Smooth muscle cell (in vitro differentiated cells): Measurements from ENCODE around the gene SLC22A31. TPM values are rescaled to one million over a fixed set of nuclear protein-coding genes. Genes with fewer than 3 reads are reported as not detected.

Experiments
- DNase-seq: peaks from one replicate; lab custom pipeline; 2025; ENCODE audit not compliant: unreplicated experiment; lab: John Stamatoyannopoulos, UW
- H2AFZ ChIP-seq: fragments of 200-600 bp; sonication (generic); 2 replicates; pipeline ENCODE4 v1.6.0; 2016; ENCODE audit warnings: antibody characterized with exemption, low read depth, mild to moderate bottlenecking
- H3F3A ChIP-seq: fragments of 200-600 bp; sonication (generic); 2 replicates; pipeline ENCODE4 v1.6.0; 2017; ENCODE audit warnings: antibody characterized with exemption, low read depth
- H3K27ac ChIP-seq: fragments of 200-600 bp; sonication (generic); 2 replicates; pipeline ENCODE4 v1.5.1; 2016; ENCODE audit warnings: low read depth, mild to moderate bottlenecking
- H3K27me3 ChIP-seq: fragments of 200-600 bp; sonication (generic); 2 replicates; pipeline ENCODE4 v1.6.1; 2016; ENCODE audit warnings: low read depth, mild to moderate bottlenecking
- H3K36me3 ChIP-seq: fragments of 200-600 bp; sonication (generic); 2 replicates; pipeline ENCODE4 v1.5.1; 2016; ENCODE audit warnings: low read depth
- H3K4me1 ChIP-seq: fragments of 200-600 bp; sonication (generic); 2 replicates; pipeline ENCODE4 v1.5.1; 2016; ENCODE audit warnings: low read depth
- H3K4me2 ChIP-seq: fragments of 200-600 bp; sonication (generic); 2 replicates; pipeline ENCODE4 v1.6.0; 2016; ENCODE audit warnings: mild to moderate bottlenecking
- H3K4me3 ChIP-seq: fragments of 200-600 bp; sonication (generic); 2 replicates; pipeline ENCODE4 v1.5.1; 2016; ENCODE audit warnings: mild to moderate bottlenecking
- H3K79me2 ChIP-seq: fragments of 200-600 bp; sonication (generic); 2 replicates; pipeline ENCODE4 v1.6.0; 2016; ENCODE audit warnings: low read depth, mild to moderate bottlenecking
- H3K9ac ChIP-seq: fragments of 200-600 bp; sonication (generic); 2 replicates; pipeline ENCODE4 v1.6.0; 2016; ENCODE audit warnings: low read depth
- H3K9me3 ChIP-seq: fragments of 200-600 bp; sonication (generic); replicated peaks from 2 replicates; pipeline ENCODE4 v1.5.1; 2016; ENCODE audit warnings: low read depth
- H4K20me1 ChIP-seq: fragments of 200-600 bp; sonication (generic); 2 replicates; pipeline ENCODE4 v1.6.0; 2016; ENCODE audit warnings: low read depth
- CTCF ChIP-seq: fragments of 200-600 bp; sonication (generic); IDR thresholded peaks from 2 replicates; pipeline ENCODE4 v1.5.1; 2017; ENCODE audit warnings: borderline replicate concordance, mild to moderate bottlenecking, antibody characterized with exemption; ENCODE audit not compliant: insufficient read depth, poor library complexity, severe bottlenecking
- WGBS: methylation state at CpG from one replicate; pipeline ENCODE4 v1.1.7; 2016; ENCODE audit warnings: low lambda C conversion rate; 5-methylcytosine and 5-hydroxymethylcytosine counted together
- polyA plus RNA-seq: library from polyadenylated mRNA; unstranded; fragments of >200 nt; fragmentation: Nextera tagmentation; extraction: Ambion mirVana; gene quantifications from 2 replicates; pipeline ENCODE4 v1.2.1, GENCODE V29; 2016
- total RNA-seq: library from RNA; depleted of rRNA; stranded (reverse); fragments of >200 nt; gene quantifications from 2 replicates; pipeline ENCODE4 v1.2.3, GENCODE V29; 2014

Gene SLC22A31
- total and polyA plus RNA-seq, 2 experiments from 2014 or later = 0.43 TPM; not detected in 1

GRCh38 chr16:89200850-89201411 is 594 bp upstream of the SLC22A31 start:
- Histone ChIP-seq H2AFZ (no peak overlapping the region), H3K36me3 (no peaks in the 10 kb centered on the region), H3K9me3 (no peaks in the 10 kb centered on the region), H3F3A (no peaks in the 10 kb centered on the region), H3K9ac (no peak overlapping the region), H3K27me3 (peaks cover 69% of the 10 kb centered on the region), H4K20me1 (no peaks in the 10 kb centered on the region), H3K4me1 (no peaks in the 10 kb centered on the region), H3K4me2 (peak overlapping the region; percentile 48), H3K4me3 (no peak overlapping the region), H3K79me2 (no peaks in the 10 kb centered on the region), H3K27ac (no peak overlapping the region)
- no peak for TF ChIP-seq CTCF
- 5% methylated on average over 28 of the region's 58 CpGs for WGBS
- DNase-seq = no peak

GRCh38 chr16:89199241-89200123 is 855 bp downstream of the SLC22A31 start:
- Histone ChIP-seq H3K4me2 (no peak overlapping the region), H3K36me3 (no peaks in the 10 kb centered on the region), H3K9ac (no peak overlapping the region), H3F3A (no peaks in the 10 kb centered on the region), H3K27ac (no peak overlapping the region), H3K9me3 (no peaks in the 10 kb centered on the region), H3K4me3 (no peak overlapping the region), H4K20me1 (no peaks in the 10 kb centered on the region), H3K4me1 (no peaks in the 10 kb centered on the region), H2AFZ (no peak overlapping the region), H3K79me2 (no peaks in the 10 kb centered on the region), H3K27me3 (peaks cover 59% of the 10 kb centered on the region)
- 85% methylated on average over 22 of the region's 22 CpGs for WGBS
- no peak for DNase-seq
- TF ChIP-seq CTCF = no peak

- no peaks in the 10 kb centered on the region for H4K20me1 ChIP-seq
- no peak overlapping the region for H3K27ac ChIP-seq
- no peaks in the 10 kb centered on the region for H3K4me1 ChIP-seq
- H3K9me3 ChIP-seq = no peaks in the 10 kb centered on the region
- H3K27me3 ChIP-seq = peaks cover 51% of the 10 kb centered on the region
- 91% methylated on average over 28 of the region's 28 CpGs for WGBS
- H3F3A ChIP-seq = no peaks in the 10 kb centered on the region
- H3K4me2 ChIP-seq = no peak overlapping the region
- H3K9ac ChIP-seq = no peak overlapping the region
- no peak overlapping the region for H2AFZ ChIP-seq
- no peak overlapping the region for H3K4me3 ChIP-seq
- no peak for DNase-seq
- H3K36me3 ChIP-seq = no peaks in the 10 kb centered on the region
- no peaks in the 10 kb centered on the region for H3K79me2 ChIP-seq
- TF ChIP-seq CTCF = no peak
These were observed 1.7 kb downstream of the SLC22A31 start for GRCh38 chr16:89198417-89199240.
